Fibroblast of mammary gland (primary cell): ENCODE measurements around the gene COMMD10.

Experiments used
- DNase-seq: peaks from one replicate; pipeline ENCODE4 v3.0.0-alpha.2; 2010; ENCODE audit warnings: low read depth
- H3K4me3 ChIP-seq: 2 replicates; pipeline ENCODE4 v1.5.1; 2011; ENCODE audit warnings: low read depth, mild to moderate bottlenecking, low read length, moderate library complexity; ENCODE audit not compliant: control insufficient read depth
- CTCF ChIP-seq: conservative IDR thresholded peaks from 2 replicates; pipeline ENCODE4 v1.5.1; 2011; ENCODE audit warnings: low read depth, low read length, inconsistent platforms; ENCODE audit not compliant: control insufficient read depth, insufficient read depth

The COMMD10 gene

GRCh38 chr5:116084871-116085715 lies at the start of gene COMMD10:
Gene COMMD10 (plus strand): TSS chr5:116085025.
- peak within 1 kb of the TSS; percentile 65 for H3K4me3 ChIP-seq
- peak; percentile 86 for DNase-seq
- TF ChIP-seq CTCF, result no peak

GRCh38 chr5:116035123-116035522 lies 49.7 kb upstream of the COMMD10 start:
- no peak for TF ChIP-seq CTCF
- H3K4me3 ChIP-seq, result no peak overlapping the region
- DNase-seq, result no peak

- no peak overlapping the region for H3K4me3 ChIP-seq
- peak; percentile 29 for DNase-seq
- TF ChIP-seq CTCF, result peak; percentile 19
These were observed 47.5 kb upstream of the COMMD10 start for GRCh38 chr5:116037236-116037822.

- H3K4me3 ChIP-seq, result no peak overlapping the region
- no peak for DNase-seq
- no peak for TF ChIP-seq CTCF
These were observed 46.0 kb upstream of the COMMD10 start for GRCh38 chr5:116038817-116039216.

GRCh38 chr5:116042375-116042774 lies 42.5 kb upstream of the COMMD10 start:
- TF ChIP-seq CTCF, result no peak
- H3K4me3 ChIP-seq, result no peak overlapping the region
- DNase-seq, result no peak

- no peak overlapping the region for H3K4me3 ChIP-seq
- no peak for TF ChIP-seq CTCF
- no peak for DNase-seq
These were observed 40.8 kb upstream of the COMMD10 start for GRCh38 chr5:116044073-116044472.
